HG03139 (cell line): ENCODE data around the gene EXOC3L1.

ENCODE experiments used
- ATAC-seq: cut with Tn5 transposase; IDR thresholded peaks from one replicate; pipeline ENCODE4 v1.9.1; 2021; ENCODE audit not compliant: unreplicated experiment

Gene EXOC3L1

DNA sequence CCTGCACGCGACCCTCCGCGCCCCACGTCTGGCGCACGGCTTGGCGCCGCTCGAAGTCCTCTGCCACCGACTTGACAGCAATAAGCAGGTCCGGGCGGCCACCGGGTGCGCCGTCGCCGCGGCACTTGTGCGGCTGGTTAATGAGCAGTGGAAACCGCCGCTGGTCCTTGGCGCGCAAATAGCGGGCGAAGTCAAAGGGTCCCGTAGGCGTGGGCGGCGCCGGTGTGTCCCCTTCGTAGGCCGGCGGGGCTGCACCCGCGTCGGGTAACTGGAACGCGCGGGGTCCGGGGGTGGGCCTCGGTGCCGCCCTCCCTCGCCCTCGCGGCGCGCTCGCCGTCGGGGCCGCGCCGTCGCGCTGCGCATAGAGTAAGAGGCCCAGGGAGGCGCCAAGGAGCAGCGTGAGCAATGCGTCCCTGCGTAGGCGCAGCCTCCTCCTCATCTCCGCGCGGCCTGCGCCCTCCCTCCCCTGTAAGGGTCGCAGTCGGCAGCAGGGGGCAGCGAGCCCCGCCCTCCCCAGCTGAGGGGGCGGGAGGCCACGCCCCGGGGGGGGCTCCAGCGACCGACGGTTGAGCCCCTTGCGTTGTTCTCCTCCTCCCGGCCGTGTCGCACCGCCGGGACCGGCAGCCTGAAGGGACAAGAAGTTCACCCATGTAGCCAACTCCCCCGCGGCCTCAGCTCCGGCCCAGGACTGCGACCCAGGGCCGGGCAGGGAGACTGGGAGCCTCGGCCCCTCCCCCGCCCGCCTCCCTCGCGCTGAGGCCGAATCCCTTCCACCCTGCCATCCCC, 39.7 kb downstream of the EXOC3L1 start:
- ATAC-seq, result no peak

DNA sequence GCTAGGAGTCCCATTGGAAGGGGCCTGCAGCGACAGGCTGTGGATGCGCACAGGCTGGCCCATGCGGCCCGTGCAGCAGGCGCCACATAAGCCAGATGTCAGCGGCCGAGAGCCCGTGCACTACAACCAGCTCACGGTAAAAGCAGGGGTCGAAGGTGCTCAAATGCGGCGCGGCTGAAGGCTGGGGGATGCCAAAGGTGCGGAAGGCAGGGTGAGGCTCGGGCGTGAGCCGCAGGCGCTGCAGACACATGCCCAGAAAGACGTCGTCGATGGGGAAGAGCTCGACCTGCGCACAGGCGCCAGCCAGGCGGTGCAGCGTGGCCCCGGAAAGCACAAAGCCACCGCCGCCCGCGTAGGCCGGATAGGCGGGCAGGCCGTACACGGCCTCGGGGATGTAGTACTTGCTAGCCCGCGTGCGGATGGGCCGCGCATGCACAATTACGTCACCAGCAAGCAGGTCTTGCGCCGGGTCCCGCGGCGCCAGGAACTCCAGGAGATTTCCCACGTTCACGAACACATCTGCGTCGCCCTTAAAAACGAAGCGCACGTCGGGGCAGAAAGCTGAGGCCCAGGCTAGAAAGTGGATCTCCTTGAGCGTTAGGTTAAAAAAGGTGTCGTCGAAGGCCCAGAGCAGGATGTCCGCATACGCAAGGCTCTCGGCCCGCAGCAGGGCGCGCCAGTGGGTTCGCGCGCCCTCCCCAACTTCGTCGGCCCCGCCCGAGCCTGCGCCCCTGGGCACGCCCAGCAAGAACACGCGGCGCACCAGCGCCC, 40.5 kb downstream of the EXOC3L1 start:
- ATAC-seq, result no peak

DNA sequence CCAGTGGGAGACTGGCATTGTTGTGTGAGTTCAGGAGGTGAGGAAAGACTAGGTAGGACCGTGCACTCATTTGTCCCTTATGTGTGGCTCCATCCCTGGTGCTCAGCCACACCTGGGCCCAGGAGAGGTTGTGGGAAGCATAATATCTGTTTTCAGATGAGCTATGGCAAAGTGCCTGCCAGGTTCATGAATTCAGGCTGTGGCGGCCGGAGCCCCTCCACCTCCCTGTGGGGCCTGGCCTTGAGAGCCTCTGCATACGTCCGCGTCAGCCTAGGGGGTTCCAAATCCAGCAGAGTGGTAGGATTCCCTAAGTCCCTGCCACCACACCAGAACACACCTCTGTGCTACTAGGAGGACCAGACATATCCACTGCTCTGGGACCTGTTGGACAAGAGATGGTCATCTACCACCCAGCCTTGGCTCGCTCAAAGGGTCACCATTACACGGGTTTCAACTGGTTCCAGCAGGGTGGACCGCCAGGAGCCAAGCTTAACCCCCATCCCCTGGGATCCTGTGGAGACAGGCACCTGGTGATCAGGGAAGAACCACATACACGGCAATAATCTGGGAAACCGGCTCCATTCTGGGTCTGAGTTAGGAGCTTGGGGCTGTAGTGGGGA, 41.2 kb downstream of the EXOC3L1 start:
- ATAC-seq, result no peak

DNA sequence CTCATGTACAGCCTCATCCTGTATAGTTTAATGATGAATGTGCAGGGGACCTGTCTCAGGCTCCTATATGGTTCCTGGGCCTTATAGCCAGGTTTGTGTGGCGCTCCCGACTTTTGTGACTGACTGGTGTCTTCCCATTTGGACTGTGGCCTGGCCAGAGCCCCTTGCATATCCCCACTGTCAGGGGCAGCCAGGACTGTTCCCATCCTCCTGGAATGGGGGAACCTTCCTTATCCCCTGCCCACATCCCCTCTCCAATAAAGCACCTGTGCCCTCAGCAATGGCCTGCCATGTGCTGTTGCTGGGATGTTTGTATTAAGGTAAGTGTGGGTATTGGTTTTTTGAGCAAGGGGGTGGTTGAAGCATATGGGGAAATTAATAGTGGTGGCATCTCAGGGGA, 41.7 kb downstream of the EXOC3L1 start:
- ATAC-seq, result no peak

DNA sequence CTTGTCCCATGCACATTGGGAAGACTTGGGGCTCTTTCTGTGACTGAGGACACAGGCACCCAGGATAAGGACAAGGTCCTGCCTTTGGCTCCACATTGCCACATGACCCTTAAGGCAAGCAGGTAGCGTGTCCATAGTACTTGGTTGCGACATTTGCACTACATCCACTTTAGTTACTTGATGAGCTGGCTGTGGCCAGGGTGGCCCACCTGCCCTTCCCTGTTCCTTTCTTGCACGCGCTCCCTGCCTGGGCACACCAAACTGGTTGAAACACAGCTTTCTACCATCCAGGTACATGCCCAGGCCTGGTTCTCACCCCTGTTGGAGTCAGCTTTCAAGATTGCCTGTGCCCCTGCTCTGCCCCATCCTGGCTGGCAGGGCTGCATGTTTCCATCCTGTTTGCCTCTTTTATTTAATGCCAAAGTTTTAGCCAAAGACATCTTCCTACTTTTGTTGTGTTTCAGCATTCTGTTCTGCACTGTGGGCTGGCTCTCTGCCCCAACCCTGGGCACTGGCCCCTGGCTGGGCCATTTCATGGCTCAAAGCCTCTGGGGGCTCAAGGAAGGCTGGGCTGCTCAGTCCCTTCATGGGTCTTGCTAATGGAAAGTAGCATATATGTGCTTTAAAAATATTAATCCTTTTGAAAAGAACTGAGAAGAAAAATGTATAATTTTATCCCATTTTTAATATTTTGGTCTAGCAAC, 42.3 kb downstream of the EXOC3L1 start:
- no peak for ATAC-seq

DNA sequence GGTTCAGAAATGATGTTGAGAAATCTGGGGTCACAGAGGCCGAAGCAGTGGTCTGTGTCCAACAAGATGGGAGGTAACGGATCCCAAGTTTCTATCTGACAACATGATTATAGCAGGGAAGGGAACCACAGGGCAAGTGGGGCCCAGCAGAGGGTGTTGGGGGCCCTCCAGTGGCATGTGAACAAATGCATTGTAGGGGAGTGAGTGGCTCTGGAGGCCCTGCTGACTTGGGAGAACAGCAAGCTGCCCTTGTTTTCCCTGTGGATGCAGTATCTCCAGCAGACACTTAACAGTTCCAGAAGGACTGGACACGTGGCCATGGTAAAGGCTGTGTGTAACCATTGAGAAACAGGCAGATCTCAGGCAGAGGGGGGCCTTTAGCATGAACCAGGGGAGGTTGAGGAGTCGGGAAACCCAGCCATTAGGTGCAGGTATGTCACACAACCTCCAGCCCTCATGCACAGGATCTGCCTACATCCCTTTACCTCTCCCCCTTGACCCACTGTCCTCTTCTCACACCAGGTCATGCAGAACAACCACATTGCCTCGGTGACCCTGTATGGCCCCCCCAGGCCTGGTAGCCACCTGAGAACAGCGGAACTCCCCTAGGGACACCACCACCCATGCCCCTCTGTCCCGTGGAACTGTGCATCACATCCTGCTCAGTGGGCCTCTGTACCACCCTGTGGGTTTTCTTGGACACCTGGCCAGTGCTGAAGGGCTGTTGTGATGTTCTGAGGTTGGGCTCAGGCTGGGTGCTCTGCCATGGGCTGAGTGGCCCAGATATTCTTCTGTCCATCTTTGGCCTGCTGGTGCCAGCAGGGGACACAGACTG, 43.2 kb downstream of the EXOC3L1 start:
- ATAC-seq, result no peak

- no peak for ATAC-seq
Observed at GRCh38 chr16:67145746-67146145, 44.2 kb downstream of the EXOC3L1 start.

DNA sequence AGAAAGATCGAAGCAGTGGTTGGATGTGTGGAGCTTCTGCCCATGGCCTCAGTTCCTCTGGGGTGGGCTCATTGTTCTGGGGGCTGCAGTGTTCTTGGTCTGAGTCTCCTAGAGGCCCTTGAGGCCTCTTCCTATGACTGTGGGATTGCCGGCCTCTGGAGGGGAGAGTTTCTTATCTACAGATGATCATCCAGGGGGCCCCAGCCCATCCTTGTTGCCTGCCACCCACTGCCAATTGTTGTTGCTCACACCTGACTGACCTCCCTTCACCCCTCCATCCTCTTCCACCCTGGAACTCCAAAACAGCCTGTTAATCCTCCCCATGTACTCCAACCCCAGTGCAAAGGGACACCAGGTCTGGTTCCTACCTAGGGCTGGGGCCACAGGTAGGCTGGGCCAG, 45.0 kb downstream of the EXOC3L1 start:
- no peak for ATAC-seq

DNA sequence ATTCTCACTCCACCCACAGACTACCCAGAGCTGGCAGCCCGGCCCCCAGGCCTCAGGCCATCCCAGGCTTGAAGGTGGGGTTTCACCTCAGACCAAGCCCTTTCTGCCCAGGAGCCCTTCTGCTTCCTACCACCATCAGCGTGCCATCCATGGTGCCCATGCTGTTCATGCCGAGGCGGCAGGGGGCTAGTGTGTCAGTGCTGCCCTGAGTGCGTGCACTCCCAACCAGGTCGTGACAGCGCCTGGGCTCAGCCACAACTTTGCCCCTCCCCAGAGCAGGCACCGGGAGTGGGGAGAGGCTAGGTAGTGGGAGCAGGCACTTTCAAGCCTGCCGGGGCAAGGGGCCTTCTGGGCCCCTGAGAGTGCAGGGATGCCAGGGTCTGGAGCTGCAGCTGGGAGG, 47.6 kb downstream of the EXOC3L1 start:
- ATAC-seq, result no peak

DNA sequence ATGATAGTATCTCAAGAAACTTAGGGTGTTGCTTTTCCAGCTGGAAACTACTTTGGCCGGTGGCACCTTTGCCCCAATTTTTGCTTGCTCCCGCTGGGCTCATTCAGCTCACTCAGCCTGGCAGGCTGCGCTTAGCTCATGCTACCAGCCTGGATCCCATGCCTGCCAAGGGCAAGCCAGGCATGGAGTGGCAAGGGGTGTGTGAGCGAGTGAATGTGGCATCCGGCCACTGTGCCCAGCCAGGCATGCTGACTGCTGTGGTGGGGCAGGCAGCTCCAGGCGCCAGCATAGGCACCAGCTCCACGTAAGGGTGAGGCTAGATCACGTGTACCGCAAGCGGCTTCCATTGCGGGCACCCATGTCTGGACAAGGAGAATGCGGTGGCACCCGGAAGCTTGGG, 48.5 kb downstream of the EXOC3L1 start:
- no peak for ATAC-seq

GRCh38 chr16:67137605-67138004, 52.3 kb downstream of the EXOC3L1 start:
- ATAC-seq, result no peak
